HFFc6 (cell line): ENCODE measurements around the gene RAB11FIP4. TPM values are rescaled to one million over a fixed set of nuclear protein-coding genes. Genes with fewer than 3 reads are reported as not detected.
A peak's percentile ranks its signal among the peaks of the same experiment; 100 is the strongest.

ENCODE experiments used
- DNase-seq: peaks from one replicate; pipeline ENCODE4 v3.0.0-alpha.2; 2018
- H3K27ac Mint-ChIP-seq: 2 replicates; pipeline ENCODE4 v1.8.0; 2020; ENCODE audit warnings: mild to moderate bottlenecking, mixed read lengths
- H3K27me3 Mint-ChIP-seq: 2 replicates; pipeline ENCODE4 v1.8.0; 2021; ENCODE audit warnings: mild to moderate bottlenecking, moderate library complexity, mixed read lengths; ENCODE audit not compliant: insufficient read depth
- H3K36me3 Mint-ChIP-seq: 2 replicates; pipeline ENCODE4 v1.8.0; 2021; ENCODE audit warnings: low read depth, mixed read lengths
- H3K4me1 Mint-ChIP-seq: 2 replicates; pipeline ENCODE4 v1.8.0; 2020; ENCODE audit warnings: low read depth, mixed read lengths
- H3K4me3 Mint-ChIP-seq: 2 replicates; pipeline ENCODE4 v1.8.0; 2020; ENCODE audit warnings: mild to moderate bottlenecking, moderate library complexity, mixed read lengths
- H3K9me3 Mint-ChIP-seq: 2 replicates; pipeline ENCODE4 v1.8.0; 2020; ENCODE audit warnings: mild to moderate bottlenecking, mixed read lengths
- total RNA-seq, 6 experiments: library from RNA; stranded (reverse); fragmentation: NEBNext Ultra II Directional; extraction: Animal tissue kit (Norgen Biotek cat#: 25700); gene quantifications; 2 replicates in 1 of 6; 3 replicates in 5 of 6; pipeline ENCODE4 v1.2.3, GENCODE V29; 2021
- TF ChIP-seq, protein P1 (sequence below): fragments of 200-600 bp; sonication (generic); IDR thresholded peaks from 2 replicates; pipeline ENCODE4 v1.5.0; 2021; ENCODE audit warnings: antibody characterized with exemption, mild to moderate bottlenecking

The RAB11FIP4 gene
- total RNA-seq, 6 experiments from 2014 or later = 0.02 to 0.38 (median 0.09) TPM

DNA sequence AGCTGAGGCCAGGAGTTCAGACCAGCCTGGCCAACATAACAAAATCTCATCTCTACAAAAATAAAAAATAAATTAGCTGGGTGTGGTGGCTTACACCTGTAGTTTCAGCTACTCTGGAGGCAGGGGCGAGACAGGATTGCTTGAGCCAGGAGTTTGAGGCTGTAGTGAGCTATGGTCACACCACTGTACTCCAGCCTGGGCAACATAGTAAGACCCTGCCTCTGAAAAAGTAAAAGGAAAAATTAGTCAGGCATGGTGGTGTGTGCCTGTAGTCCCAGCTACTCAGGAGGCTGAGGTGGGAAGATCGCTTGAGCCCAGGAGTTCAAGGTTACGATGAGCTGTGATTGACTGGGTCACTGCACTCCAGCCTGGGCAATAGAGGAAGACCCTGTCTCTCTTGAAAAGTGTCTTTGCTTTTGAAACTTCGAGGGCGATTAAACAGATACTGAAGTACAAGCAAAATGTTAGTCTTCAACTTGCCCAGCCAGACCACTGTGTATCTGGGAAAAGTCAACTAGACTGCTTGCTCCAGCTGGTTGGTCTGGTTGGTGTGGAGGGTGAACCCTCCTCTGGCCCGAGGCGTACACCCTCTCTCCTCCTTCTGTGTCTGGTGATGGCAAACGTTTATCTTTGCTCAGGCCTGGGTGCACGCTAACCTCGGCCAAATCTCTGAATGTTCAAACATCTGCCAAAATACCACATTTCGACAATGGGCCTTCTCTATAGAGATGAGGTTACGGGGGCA is 174.9 kb downstream of the RAB11FIP4 start:
- DNase-seq = no peak
- Mint-ChIP-seq H3K27me3 (peaks cover 5% of the 10 kb centered on the region), H3K36me3 (peaks cover 60% of the 10 kb centered on the region), H3K27ac (peak overlapping the region; percentile 84), H3K9me3 (no peaks in the 10 kb centered on the region), H3K4me3 (peak overlapping the region; percentile 79; the same call in 1 of the 2 replicates), H3K4me1 (peaks cover 94% of the 10 kb centered on the region)
- TF ChIP-seq, protein P1, sequence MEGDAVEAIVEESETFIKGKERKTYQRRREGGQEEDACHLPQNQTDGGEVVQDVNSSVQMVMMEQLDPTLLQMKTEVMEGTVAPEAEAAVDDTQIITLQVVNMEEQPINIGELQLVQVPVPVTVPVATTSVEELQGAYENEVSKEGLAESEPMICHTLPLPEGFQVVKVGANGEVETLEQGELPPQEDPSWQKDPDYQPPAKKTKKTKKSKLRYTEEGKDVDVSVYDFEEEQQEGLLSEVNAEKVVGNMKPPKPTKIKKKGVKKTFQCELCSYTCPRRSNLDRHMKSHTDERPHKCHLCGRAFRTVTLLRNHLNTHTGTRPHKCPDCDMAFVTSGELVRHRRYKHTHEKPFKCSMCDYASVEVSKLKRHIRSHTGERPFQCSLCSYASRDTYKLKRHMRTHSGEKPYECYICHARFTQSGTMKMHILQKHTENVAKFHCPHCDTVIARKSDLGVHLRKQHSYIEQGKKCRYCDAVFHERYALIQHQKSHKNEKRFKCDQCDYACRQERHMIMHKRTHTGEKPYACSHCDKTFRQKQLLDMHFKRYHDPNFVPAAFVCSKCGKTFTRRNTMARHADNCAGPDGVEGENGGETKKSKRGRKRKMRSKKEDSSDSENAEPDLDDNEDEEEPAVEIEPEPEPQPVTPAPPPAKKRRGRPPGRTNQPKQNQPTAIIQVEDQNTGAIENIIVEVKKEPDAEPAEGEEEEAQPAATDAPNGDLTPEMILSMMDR = no peak

DNA sequence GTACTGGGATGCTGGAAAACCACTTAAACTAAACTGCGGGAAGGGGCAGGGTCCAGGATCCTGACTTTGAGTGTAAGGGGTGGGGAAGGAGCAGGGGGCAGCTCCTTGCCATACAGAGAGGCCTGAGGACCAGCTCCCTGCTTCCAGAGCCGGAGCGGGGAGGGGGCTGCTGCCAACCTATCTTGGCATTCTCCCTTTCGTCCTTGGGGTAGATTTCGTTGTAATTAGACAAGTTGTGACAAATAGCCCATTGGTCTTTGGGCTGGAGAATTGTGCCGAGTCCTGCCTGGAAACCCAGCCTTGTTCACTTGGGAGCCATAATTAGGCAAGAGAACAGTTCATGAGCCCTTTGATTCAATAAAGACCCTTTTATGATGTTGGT is 175.5 kb downstream of the RAB11FIP4 start:
- H3K4me3 Mint-ChIP-seq = peak overlapping the region; percentile 68; the same call in 1 of the 2 replicates
- H3K4me1 Mint-ChIP-seq = peaks cover 94% of the 10 kb centered on the region
- H3K36me3 Mint-ChIP-seq = peaks cover 54% of the 10 kb centered on the region
- H3K27me3 Mint-ChIP-seq = peaks cover 5% of the 10 kb centered on the region
- no peak for DNase-seq
- no peaks in the 10 kb centered on the region for H3K9me3 Mint-ChIP-seq
- TF ChIP-seq, protein P1 = no peak
- H3K27ac Mint-ChIP-seq = peak overlapping the region; percentile 84

GRCh38 chr17:31568121-31568520 is 176.6 kb downstream of the RAB11FIP4 start:
- Mint-ChIP-seq H3K9me3 (no peaks in the 10 kb centered on the region), H3K27ac (peak overlapping the region; percentile 84), H3K27me3 (peaks cover 5% of the 10 kb centered on the region), H3K4me3 (peak overlapping the region; percentile 68; the same call in 1 of the 2 replicates), H3K4me1 (peaks cover 96% of the 10 kb centered on the region), H3K36me3 (peaks cover 53% of the 10 kb centered on the region)
- DNase-seq = no peak
- TF ChIP-seq, protein P1 = no peak

DNA sequence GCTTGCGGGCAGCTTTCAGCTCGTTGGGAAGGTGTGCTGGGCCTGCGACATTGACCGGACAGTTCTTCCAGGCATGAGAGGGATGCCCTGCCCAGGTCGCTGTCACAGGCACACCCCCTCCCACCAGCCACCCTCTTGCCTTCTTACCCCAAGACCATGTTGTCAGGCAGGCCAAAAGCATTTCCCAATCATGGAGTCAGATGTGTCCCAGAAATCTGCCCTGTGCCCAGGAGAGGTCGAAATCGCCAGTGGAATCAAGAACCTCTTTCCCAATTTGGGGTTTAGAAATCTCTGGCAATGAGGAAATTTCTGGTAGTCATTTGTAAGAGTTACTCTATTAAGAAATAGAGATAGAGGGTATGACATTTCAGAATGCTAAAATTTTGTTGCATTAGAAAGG is 177.1 kb downstream of the RAB11FIP4 start:
- Mint-ChIP-seq H3K4me3 (0 out of 2 replicates have a peak overlapping the region, but pooled peaks have one; percentile 21), H3K27me3 (peaks cover 5% of the 10 kb centered on the region), H3K27ac (peak overlapping the region; percentile 84), H3K36me3 (peaks cover 58% of the 10 kb centered on the region), H3K9me3 (no peaks in the 10 kb centered on the region), H3K4me1 (peaks cover 100% of the 10 kb centered on the region)
- TF ChIP-seq, protein P1 = no peak
- no peak for DNase-seq

GRCh38 chr17:31570231-31570630 is 178.8 kb downstream of the RAB11FIP4 start:
- Mint-ChIP-seq H3K4me3 (peak overlapping the region; percentile 71), H3K9me3 (no peaks in the 10 kb centered on the region), H3K27me3 (peaks cover 5% of the 10 kb centered on the region), H3K27ac (peak overlapping the region; percentile 96), H3K36me3 (peaks cover 53% of the 10 kb centered on the region), H3K4me1 (peaks cover 96% of the 10 kb centered on the region)
- TF ChIP-seq, protein P1 = no peak
- no peak for DNase-seq
